Measurements from ENCODE around the gene PDE6G.

PDE6G gene

DNA sequence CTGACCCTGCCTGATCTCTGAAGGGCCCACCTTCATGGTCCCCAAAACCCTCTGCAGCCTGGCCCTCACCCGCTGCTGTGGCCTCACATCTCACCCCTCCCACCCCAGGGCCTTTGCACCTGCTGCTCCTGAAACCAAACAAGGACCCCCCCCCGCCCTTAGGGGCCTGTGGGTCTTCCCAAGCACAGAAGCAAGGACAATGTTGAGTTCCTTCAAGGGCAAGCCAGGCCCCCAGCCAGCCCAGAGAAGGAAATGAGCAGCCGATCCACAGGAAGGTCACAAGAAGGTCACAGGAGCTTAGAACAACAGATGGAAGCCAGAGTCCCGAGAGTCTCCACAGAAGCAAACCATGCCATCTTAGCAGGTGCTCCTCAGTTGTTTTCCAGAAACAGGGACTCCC lies 493 bp upstream of the PDE6G start:
- no peak for DNase-seq

DNA sequence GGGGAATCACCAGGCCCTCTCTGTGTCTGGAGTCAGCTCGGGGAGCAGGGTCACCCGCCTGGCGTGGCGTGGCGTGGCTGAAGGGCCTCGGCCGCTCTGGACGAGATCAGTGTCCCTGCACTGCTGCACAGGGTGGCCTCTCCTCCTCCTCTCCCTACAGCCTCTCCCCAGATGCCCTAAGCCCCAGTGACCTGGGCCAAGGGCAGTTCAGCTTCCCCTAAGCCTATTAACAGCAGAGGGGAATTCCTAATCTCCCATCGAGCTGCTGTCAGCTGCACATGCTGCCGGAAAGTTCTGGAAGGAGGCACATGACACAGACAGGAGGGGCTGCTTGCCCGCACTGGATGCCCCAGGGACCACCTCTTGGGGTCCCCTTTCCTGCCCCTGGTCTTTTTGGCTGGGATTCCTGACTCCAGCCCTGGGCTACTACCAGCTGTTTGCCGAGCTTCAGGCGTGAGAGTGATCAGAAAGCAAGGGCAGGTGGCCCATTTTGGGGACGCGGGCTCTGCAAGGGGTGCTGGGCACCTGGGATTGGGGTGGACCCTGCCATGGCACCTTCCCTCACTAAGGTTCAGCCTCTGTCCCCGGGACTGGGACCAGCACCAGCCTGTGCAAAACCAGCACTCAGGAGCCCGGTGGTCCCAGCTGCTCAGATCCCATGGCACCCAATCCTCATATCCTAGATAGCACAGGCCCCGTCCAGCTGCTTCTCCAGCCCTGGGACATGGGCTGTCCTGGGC lies 794 bp downstream of the PDE6G start:
- DNase-seq: no peak

DNA sequence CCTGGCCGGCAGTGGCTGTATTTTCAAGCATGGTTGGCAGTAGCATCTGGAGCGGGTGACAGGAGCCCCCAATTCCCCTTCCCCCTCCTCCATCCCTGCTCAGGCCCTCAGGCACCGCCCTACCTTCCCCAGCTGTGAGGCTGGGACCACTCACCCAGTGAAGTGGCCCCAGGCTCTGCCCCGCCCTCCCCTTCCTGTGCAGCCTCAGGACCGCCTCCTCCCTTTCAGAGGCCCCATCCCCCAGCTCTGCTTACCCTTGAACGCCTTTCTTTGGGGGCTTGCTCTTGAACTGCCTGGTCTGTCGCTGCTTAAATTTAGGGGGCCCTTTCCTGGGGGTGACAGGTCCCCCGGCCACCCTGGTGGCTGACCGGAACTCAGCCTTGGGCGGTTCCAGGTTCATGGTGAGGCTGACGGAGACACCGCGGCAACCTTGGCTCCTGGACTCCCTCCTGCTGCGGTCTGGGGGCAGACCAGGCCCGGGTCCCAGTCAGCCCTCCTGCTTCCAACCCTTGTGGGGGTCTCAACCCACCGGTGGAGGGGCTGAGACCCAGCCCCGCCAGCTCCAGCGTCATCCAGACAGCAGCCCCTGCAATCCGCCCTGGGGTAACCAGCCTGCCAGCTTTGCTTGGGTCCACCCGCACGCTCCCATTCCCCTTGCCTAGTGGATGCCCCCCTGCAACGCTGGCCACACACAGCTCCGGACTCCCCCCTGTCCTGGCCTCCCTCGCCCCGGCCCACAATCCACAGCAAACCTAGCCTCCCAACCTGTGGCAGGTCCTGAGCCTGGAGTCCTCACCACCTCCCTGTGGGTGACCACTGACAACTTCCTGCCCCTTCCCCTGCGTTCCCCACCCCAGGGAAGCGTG lies 3.2 kb downstream of the PDE6G start:
- no peak for DNase-seq

DNA sequence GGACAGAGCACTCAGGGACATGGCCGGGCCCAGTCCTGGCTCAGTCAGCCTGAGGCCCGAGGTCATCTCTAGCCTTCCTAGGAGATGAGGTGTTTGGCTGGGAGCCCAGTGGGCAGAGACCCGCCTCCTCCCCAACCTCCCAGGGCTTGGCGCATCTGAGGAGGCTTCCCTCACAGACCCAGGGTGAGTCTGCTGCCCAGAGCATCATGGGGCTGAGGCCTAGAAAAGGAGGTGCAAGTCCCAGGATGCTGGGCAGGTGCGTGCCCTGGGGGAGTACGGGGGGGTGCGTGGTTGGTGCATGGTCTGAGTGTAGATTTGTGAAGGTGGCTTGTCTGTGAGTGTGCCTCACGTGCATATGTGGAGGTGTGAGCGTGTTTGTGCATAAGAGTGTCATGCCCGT lies 4.7 kb downstream of the PDE6G start:
- DNase-seq: no peak

DNA sequence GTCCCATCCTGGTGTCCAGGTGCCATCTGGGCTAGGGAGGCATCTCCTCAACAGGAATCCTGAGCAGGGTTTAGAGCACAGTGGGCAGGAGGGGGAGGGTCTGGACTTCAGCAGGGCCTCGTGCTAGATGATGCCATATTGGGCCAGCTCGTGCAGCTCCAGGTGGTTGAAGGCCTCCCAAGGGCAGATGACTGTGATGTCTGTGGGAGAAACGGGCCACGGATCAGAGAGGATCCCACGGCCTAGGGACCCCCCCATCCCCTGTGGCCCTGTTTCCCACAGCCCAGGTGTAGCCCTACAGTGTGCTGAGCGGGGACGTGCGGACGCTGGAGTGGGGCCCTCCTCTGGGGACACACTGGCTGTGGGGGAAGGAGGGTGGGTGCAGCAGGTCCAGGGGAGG lies 5.4 kb downstream of the PDE6G start:
- no peak for DNase-seq

DNA sequence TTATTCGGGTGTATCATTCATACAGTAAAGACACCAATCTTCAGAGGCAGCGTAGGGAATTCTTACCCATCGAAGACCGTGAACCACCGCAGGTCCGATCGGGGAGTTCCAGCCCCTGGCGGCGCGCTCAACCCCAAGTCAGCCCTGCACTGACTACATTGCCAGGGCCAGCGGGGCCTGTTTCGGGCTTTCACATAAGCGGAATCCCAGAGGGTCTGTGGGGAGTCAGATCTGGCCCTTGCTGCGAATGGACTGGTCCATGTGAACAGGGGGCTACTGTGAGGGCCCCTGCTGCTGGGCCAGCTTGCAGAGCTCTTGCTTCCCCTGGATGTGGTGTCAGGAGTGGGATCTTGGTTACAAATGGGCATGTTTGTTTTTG lies 7.6 kb downstream of the PDE6G start:
- no peak for DNase-seq

DNA sequence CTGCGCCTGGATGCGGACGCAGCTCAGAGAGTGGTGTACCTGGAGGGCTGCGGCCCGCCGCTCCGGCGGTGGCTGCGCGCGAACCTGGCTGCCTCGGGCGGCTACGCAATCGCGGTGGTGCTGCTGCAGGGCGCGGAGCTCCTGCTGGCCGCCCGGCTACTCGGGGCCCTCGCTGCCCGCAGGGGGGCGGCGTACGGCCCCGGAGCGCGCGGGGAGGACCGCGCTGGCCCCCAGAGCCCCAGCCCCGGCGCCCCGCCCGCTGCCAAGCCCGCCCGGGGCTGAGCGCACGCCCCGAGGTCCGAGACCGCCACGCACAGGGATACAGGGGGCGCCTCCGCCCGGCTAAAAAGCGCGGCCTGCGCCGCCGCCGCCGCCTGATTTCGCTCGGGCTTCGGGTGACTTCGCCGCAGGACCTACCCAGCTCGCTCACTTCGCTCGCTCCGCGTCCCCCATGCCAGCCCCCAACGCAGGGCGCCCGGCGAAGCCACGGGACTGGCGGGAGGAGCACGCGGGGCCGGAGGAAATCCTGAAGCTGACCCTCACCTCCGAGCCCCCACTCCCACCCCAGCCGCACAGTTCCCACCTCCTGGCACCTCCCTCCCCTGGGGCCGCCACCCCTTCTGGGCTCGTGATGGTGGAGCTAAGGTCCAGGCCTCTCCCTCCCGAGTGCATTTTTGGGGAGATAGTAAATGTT lies 8.2 kb downstream of the PDE6G start:
- DNase-seq: no peak

DNA sequence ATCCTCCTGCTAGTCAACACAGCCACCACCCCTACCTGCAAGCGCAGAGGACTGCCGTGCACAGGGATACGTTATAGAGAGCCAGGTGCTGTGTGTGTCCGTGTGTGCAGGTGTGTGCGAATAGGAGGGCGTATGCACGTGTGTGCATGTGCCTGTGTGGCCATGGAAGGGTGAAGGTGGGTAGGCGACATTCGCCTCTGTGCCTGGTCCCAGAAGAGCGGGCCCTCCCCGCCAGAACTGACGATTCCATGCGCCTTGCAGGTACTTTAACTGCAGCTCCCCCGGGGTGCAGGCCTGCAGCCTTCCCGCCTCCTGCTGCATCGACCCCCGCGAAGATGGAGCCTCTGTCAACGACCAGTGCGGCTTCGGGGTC lies 8.7 kb downstream of the PDE6G start:
- no peak for DNase-seq

DNA sequence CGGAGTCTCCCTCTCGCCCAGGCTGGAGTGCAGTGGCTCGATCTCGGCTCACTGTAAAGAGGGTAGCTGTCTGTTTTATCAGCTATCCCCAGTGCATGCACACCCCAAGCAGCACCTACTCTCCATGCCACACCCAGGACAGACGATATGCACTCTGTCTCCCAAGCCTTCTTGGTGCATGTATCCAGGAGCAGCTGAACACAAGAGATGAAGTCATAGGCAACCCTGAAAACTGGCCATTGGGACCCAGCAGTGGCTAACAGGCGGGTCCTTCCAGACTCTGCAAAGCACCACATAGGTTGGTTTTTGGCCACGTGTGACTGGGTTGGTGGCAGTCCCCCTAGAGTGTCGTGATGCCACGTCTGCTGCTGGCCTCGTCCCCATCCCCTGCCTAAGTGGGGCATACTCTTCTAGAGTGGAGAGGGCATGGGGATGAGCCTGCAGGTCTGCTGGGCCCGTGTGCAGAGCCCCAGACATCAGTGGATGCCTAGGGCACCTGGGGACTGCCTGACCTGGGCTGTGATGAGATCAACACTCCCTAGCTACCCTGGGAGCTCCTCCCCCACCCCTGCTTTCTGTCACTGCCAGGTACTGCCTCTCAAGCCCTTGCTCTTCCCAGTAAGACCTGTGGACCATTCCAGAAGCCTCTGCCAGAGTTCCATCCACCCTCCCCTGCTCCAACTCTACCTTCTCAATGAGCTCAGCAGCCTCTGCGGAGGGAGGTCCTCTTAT lies 9.3 kb downstream of the PDE6G start:
- no peak for DNase-seq

DNA sequence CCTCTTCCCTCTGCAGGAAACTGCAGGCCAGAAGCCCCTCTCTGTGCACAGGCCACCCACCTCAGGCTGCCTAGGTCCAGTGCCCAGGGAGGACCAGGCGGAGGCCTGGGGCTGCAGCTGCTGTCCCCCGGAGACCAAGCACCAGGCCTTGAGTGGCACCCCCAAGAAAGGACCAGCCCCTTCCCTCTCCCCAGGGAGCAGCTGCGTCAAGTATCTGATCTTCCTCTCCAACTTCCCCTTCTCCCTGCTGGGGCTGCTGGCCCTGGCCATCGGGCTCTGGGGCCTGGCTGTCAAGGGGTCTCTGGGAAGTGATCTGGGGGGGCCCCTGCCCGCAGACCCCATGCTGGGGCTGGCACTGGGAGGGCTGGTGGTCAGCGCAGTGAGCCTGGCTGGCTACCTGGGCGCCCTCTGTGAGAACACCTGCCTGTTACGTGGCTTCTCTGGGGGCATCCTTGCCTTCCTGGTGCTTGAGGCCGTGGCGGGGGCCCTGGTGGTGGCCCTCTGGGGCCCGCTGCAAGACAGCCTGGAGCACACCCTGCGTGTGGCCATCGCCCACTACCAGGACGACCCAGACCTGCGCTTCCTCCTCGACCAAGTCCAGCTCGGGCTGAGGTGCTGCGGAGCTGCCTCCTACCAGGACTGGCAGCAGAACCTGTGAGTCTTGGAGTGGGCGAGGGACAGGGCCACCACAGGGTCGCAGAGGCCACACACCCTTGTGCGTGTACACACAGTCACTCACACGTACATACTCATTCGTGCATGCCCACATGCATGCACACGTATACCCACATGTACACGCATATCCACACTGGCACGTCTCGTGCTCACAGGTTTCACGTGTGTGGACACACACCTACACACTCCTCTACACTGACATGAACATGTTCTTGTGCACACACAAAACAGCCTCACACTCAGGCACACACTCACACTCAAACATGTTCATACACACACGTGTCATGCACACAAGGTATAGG lies 11.1 kb downstream of the PDE6G start:
- no peak for DNase-seq

DNA sequence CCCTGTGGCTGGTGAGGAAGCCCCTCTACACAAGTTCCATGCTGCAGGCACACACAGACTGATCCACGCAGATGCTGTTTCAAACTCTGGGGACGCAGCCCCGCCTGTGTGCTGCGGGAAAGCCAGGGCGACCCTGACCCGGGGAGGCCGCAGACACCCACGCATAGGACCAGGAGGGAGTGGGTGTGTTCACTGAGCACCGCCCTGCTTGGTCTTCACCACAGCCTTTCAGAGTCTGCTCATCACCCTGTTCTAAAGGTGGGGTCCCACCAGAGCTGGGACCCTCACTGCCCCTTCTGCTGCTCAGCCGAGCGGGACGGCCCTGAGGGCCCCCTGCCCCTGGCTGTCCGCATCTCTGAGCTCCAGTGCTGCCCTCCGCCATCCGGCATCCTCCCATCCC lies 11.8 kb downstream of the PDE6G start:
- DNase-seq: no peak

DNA sequence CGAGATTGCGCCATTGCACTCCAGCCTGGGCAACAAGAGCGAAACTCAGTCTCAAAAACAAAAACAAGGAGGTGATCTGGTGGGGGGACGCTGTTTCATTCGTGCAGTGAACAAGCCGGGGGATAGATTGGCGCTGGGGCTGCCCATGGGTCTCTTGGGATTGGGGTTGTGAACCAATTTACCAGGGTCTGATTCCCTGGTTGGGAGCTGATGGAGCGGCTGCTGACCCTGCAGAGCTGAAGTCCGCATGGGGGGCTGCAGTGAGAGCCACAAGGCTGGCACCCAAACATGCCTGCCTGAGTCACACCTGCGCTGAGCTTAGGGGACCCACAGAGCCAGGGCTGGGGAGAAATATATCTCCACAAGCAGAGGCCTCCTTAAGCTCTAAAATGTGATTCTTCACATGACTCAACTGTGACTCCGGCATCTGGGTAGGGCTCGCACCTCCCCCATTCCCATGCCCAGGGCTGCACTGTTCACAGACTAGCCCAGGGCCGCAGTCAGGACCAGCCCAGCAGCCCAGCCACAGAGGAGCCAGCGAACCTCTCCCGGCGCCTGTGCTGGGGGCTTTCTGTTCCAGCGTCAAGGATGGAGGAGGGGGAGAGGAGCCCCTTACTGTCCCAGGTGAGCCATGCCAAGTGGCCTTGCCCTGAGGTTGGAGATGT lies 14.4 kb downstream of the PDE6G start:
- DNase-seq: no peak

DNA sequence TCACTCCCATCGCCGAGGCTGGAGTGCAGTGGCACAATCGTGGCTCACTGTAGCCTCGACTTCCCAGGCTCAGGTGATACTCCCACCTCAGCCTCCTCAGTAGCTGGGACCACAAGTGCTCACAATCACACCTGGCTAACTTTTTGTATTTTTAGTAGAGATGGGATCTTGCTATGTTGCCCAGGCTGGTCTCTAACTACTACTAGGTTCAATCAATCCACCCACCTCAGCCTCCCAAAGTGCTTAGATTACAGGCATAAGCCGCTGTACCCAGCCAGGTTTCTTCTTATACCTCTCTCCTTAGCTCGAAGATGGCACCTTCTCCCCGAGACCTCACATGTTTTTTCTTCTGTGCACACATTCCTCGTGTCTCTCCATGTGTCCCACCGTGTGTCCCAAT lies 16.3 kb downstream of the PDE6G start:
- DNase-seq: no peak

DNA sequence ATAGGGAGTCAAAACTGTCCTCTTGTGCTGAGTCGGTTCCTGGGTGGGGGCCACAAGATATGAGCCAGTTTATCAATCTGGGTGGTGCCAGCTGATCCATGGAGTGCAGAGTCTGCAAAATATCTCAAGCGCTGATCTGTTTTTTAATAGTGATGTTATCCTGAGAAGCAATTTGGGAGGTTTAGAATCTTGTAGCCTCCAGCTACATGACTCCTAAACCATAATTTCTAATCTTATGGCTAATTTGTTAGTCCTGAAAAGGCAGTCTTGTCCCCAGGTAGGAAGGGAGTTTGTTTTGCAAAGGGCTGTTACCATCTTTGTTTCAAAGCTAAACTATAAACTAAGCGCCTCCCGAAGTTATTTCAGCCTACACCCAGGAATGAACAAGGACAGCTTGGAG lies 17.7 kb downstream of the PDE6G start:
- DNase-seq: no peak

DNA sequence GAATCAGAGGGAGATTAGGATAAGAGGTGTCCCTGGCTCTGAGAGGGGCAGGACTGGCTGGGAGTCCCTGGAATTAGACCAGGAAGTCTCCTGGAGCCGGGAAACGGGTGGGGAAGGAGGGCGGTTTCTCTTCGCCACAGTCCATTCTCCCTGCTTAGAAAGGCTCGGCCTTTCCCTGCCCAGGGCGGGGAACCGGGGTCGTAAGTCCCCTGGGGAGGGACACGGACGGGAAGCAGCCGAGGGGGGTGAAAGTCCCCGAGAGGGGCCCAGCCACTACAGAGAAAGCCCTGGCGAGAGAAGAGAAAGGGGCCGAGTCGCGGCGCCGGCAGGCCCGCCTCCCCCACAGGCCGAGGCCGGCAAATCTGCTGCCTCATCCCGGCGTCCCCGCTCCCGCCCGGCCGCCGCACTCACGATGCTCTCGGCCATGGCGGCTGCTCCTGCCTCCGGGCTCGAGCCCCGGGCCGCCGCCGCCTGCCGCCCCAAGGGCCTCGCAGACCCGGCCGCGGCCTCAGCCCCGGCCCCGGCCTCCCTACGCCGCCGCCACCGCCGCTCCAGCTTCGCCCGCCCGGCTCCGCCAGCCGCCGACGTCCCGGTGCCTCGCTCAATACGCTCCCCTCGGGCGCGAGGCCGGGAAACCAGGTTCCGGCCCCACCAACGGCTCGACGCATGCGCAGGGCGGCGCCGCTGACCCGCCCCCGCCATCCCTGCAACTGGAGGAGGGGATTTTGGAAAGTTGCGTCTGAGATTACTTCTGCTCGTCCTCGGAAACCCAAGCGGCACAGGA lies 19.6 kb downstream of the PDE6G start, which contains the start of the genes NPLOC4 and TSPAN10:
Gene NPLOC4, minus strand, starts transcription at position 608 of the 784 bp plus-strand sequence. Its CDS starts 182 bp downstream, at position 426.
Gene TSPAN10, plus strand, starts transcription at position 692 of the 784 bp plus-strand sequence. CDS start 5,217 bp downstream, outside the sequence.
- peak; percentile 87 to 89 for DNase-seq

DNA sequence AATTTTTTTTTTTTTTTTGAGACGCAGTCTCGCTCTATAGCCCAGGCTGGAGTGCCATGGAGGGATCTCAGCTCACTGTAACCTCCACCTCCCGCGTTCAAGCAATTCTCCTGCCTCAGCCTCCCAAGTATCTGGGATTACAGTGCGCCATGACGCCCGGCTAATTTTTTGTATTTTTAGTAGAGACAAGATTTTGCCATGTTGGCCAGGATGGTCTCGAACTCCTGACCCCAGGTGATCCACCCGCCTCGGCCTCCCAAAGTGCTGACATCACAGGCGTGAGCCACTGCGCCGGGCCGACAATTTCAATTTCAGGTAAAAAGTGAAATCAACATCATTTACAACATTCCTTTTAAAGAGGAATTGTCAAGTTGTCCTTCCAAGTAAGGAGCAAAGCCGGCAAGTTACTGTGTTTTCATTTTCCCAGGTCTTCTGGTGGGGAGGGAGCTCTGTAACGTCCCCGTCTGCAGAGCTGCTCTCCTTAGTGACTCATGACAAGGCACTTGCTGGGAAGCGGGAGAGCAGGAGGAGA lies 20.3 kb downstream of the PDE6G start:
- DNase-seq: no peak

DNA sequence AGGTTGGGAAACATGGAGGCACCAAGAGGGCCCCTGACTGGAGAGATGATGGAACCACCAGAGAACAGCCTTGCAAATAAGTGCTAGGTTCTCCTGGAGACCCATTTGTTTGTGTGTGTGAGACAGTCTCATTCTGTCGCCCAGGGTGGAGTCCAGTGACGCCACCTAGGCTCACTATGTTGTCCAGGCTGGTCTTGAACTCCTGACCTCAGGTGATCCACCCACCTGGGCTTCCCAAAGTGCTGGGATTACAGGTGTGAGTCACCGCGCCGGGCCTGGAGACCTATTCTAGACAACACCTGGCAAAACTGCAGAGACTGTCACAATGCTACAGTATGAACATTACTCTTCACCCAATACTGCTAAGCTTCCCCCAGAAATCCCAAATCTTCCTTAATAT lies 20.9 kb downstream of the PDE6G start:
- no peak for DNase-seq

DNA sequence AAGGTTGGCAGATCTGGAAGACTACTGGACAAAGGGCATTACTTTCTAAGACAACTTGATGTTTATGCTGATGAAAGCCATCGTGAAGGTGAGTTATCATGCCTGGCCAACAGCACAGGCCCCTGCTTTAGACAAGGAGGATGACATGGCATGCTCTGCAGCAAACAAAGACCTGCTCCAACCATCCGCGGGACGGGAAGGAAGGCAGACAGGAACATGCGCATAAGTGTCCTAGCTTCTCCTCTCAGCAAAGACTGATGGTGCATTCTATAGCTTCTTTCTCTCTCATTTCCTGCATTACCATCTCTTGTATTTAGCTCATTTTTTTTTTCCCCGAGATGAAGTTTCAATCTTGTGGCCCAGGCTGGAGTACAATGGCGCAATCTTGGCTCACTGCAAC lies 24.9 kb downstream of the PDE6G start:
- DNase-seq: no peak

DNA sequence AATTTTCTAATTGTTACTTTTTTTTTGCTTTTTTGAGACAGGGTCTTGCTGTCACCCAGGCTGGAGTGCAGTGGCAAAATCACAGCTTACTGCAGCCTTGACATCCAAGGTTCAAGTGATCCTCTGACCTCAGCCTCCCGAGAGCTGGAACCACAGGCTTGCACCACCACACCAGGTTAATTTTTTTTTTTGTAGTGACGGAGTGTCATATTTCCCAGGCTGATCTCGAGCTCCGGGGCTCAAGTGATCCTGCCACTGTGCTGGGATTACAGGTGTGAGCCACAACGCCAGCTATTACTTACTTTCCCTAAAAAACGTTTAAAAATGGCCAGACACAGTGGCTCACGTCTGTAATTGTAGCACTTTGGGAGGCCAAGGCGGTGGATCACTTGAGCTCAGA lies 26.1 kb downstream of the PDE6G start:
- DNase-seq: no peak

Measured in stimulated activated CD4-positive, alpha-beta T cell treated with anti-CD3 and anti-CD28 coated beads, Interleukin-2, amount 100 ng/mL, for 24 hours (primary cell).